Hematopoietic multipotent progenitor cell treated with erythropoietin and hydrocortisone succinate and interleukin-3 and kit ligand, for 15 days (in vitro differentiated cells): ENCODE data around the gene ZSCAN2.

Experiments used
- DNase-seq: peaks from one replicate; pipeline ENCODE4 v3.0.0-alpha.2; 2015; ENCODE audit warnings: low spot score

The ZSCAN2 gene

DNA sequence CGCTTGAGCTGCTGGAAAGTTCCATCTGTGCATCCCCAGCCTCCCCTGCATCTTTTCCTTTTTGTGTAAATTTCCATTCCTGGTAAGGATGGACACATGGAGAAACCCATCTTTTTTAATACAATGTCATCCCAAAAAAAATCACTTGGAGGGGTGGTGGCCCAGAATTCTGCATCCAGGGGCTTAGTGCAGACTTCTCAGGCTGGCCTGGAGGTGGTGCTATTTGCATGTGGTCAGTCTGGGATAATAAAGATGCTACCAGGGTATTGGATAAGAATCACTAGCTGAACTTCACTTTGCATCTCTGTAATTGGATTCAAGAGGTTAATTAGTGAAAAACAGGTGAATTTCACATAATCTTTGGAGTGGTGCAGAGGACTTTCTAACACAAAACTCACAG lies 1.8 kb upstream of the ZSCAN2 start:
- peak; percentile 64 for DNase-seq

DNA sequence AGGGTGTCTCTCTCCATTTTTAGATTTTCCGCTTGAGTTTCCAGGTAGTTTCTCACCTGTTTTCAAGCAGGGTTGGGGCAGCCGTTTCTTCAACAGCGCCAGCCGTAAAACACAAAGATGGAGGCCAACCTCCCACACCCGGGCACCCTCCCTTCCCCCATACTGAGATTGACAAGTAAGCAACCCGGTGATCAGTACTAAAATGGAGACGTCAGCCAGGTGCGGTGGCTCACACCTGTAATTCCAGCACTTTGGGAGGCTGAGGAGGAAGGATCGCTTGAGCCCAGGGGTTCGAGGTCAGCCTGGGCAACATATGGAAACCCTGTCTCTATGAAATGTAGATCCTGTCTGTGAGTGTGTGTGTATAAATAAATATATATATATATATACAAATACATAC lies 903 bp upstream of the ZSCAN2 start:
- no peak for DNase-seq

DNA sequence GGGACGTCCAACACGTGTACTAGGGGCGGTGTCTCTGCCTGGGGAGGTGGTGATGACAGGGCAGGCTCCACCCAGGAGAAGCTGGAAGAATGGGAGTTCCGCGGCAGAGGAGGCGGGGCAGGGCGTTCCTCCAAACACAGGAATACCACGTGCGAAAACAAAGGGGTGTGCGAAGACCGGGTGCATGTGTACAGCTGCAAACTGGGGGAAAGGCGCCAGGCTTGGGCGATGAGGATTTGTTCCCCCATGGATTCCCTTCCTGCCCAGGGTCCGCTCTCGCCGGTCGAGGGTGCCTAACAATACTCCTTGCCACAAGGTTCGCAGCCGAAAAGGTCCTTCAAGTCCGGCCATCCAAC lies 500 bp upstream of the ZSCAN2 start:
- peak; percentile 66 for DNase-seq

DNA sequence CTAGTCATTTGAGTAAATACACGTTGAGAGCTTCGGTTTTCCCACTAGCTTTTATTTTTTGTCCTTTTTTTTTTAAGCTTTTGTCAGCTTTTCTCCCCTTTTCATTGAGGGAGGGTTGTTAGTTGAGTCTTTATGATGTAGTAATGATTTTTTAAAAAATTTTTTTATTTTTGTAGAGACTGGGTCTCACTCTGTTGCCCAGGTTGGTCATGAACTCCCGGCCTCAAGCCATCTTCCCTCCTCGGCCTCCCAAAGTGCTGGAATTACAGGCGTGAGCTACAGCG lies 688 bp downstream of the ZSCAN2 start:
- DNase-seq: no peak

GRCh38 chr15:84603630-84604379 lies 3.0 kb downstream of the ZSCAN2 start:
- no peak for DNase-seq

- DNase-seq: no peak
These were observed 4.2 kb downstream of the ZSCAN2 start for GRCh38 chr15:84604826-84605553.

DNA sequence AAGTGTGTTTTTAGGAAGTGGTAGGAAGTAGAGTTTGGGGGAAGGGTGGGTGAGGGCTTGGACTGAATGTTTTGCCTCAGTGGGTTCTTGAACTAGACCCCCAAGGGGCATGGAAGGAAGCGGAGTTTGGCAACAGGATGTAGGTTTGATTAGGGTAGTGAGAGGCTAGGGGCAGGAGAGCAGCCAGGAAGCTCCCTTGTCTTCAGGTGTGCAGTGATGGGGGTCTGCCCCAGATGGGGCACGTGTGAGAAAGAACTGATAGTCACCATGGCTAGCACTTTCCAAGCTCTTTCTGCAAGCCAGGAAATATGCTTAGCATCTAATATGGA lies 4.7 kb downstream of the ZSCAN2 start:
- no peak for DNase-seq

- no peak for DNase-seq
These were observed 5.9 kb downstream of the ZSCAN2 start for GRCh38 chr15:84606653-84607120.

DNA sequence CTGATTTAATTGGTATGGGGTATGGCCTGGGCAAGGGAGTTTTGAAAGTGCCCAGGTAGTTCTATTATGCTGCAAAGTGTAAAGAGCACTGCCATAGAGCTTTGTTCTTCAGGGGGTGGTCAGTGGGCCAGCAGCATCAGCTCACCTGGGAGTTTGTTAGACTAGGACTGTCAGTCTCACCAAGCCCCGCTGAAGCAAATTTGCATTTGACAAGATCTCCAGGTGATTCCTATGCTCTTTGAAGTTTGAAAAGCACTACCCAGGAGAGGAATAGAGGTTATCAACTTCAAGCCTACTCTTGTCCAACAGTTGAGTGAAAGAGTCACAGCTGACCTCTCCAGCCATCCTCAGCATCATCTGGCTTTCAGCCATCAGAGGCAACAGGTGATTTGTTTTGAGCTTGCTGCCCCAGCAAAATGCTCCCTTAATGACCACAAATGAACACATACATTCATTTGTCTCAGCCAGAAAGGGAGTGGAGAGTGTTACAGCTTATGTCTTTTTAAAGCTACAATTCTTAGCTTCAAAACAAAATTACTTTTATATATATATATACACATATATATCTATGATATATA lies 8.0 kb downstream of the ZSCAN2 start:
- DNase-seq: no peak

DNA sequence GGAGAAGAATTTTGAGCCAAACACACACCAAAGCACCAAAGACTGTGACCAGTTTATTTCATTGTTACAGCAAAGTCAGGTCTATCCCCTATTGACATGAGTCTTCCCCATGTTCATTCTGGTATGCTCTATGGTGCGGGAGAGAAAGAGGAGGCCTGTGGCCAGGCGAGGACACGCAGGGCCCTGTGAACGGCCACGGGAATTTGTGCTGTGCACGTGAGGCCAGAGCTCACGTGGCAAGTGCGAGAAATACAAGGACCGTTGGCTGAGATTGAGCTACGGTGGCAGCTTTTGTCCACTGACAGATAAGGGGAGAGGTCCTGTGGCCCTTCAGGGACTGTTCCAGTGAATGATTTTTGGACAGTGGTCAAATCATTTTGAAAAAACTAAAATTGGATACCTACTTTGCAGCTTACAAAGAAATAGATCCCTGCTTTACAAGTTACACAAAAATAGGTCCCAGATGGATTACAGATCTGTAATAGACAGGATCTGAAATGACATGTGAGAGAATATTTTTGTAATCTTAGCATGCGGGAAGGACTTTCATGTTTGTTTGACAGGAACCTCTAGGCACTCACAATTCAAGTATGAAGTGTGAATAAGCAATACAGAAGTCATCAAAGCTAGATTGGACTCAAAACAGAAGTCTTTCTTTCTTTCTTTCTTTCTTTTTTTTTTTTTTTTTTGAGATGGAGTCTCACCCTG lies 9.2 kb downstream of the ZSCAN2 start:
- DNase-seq: no peak

GRCh38 chr15:84611631-84612030 lies 10.8 kb downstream of the ZSCAN2 start:
- no peak for DNase-seq

- no peak for DNase-seq
These were observed 15.4 kb downstream of the ZSCAN2 start for GRCh38 chr15:84616235-84616634.

- no peak for DNase-seq
These were observed 19.8 kb downstream of the ZSCAN2 start for GRCh38 chr15:84620626-84621025.

DNA sequence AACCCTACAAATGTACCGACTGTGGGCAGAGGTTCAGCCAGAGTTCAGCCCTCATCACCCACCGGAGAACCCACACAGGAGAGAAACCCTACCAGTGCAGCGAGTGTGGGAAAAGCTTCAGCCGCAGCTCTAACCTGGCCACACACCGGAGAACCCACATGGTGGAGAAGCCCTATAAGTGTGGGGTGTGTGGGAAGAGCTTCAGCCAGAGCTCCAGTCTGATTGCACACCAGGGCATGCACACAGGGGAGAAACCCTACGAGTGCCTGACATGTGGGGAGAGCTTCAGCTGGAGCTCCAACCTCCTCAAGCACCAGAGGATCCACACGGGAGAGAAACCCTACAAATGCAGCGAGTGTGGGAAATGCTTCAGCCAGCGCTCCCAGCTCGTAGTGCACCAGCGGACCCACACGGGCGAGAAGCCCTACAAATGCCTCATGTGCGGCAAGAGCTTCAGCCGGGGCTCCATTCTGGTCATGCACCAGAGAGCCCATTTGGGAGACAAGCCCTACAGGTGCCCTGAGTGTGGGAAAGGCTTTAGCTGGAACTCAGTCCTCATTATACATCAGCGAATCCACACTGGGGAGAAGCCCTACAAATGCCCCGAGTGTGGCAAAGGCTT lies 20.7 kb downstream of the ZSCAN2 start:
- no peak for DNase-seq

DNA sequence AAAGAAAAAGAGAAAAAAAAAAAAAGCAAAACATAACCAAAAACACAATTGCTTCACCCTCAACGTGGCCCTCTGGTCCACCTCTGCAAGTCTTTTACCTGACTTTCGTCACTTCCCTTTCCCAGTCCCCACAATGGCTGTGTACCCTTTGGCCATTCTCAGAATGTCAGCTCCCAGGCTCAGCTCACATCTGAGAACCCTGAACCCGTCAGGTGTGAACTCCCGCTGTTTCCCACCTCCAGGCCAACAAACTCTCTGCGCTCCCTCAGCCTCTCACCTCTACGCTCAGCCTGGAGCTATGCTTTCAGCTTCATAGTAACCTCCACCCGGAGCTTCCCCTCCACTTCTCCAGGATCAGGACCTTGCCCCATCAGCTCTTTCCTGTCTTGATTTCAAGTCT lies 23.6 kb downstream of the ZSCAN2 start:
- no peak for DNase-seq

DNA sequence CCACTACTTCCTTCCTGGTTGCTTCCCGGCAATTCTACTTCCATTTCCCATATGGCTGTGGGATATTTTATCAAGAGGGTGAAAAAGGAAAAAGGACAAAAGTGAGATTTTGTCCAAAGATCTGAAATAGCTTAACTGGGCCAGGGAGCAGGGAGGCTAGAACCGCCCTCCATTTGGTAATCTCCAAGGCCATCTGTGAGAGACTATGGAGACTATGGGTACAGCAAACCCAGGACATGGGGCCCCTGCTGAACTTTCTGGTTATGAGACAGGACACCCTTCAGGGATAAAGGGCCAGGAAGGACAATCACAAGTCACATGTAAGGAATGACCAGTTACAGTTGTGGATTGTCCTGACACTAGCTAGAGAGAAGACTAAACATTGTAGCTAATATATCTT lies 24.3 kb downstream of the ZSCAN2 start:
- peak; percentile 37 for DNase-seq

DNA sequence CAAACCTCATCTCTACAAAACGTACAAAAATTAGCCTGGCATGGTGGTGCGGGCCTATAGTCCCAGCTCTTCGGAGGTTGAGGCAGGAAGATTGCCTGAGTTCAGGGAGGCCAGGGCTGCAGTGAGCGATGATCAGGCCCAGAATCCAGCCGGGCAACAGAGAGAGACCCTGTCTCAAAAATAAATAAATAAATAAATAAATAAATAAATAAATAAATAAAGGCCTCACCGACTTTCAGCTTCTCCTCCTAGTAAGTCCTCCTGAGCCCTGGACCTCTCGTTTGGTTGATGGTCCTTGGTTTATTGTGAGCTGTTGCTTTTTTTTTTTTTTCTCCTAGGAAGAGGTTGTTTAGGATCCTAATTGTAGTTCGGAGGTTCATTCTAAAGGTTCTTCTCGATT lies 28.2 kb downstream of the ZSCAN2 start:
- DNase-seq: no peak

GRCh38 chr15:84631706-84632272 lies 31.0 kb downstream of the ZSCAN2 start:
- no peak for DNase-seq

- DNase-seq: peak; percentile 81
These were observed 32.8 kb downstream of the ZSCAN2 start for GRCh38 chr15:84633311-84634227.

GRCh38 chr15:84634228-84634837 lies 33.5 kb downstream of the ZSCAN2 start:
- DNase-seq: no peak

GRCh38 chr15:84638103-84638502 lies 37.3 kb downstream of the ZSCAN2 start:
- DNase-seq: peak; percentile 43
